Body of pancreas (tissue), 4 donors: Measurements from ENCODE around the gene FBXW8.
A peak's percentile ranks its signal among the peaks of the same experiment; 100 is the strongest.

ENCODE experiments used
- POLR2A ChIP-seq, 3 donors: fragments of 450-650 bp; IDR thresholded peaks; one replicate each; pipeline ENCODE4 v1.6.1; 2016; ENCODE audit warnings: antibody characterized with exemption in 3 of 3, mild to moderate bottlenecking in 2 of 3
- TF ChIP-seq, protein P1 (sequence below), 7 experiments: fragments of 450-650 bp in 4 of 7; fragments of 200-600 bp in 3 of 7; sonication (generic) in 3 of 7; IDR thresholded peaks; one replicate each; pipeline ENCODE4 v1.5.1; 2016 to 2019; ENCODE audit warnings: antibody characterized with exemption in 7 of 7

DNA sequence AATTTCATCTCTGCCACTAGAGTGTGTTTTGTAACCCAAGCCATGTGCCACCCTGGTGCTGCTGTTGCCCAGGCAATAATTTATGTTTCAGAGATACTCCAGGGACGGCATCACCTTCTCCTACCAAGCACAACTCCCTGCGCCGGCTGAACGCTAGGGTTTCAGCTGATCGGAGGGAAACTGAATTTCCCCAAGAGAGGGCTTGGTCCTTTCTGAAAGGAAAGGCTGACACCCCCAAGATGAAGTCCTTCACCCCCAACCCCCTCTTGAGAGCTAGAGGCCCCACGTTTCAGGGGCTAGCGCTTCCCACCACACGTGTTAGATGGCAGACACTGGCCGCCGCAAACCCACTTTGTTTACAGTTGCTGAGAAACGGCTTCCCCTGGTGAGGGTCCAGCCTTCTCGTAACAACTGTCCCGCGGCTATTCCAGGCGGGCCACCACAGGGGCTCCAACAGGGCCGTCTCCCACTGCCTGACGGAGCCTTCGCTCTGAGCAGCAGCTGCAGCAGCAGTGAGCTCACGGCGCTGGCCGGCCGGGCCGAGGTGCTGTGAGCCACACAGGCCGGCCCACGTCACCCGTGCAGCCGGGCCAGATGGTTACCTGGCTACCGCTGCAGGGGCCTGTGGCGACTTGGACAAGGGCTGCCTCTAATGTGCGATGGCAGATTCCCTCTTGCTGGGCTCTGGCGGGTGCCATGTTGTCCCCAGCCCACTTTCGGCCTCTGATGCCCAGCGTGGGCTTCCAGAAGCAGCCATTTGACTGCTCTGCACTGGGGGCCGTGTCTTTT is 122.0 kb downstream of the FBXW8 start:
- TF ChIP-seq, protein P1, sequence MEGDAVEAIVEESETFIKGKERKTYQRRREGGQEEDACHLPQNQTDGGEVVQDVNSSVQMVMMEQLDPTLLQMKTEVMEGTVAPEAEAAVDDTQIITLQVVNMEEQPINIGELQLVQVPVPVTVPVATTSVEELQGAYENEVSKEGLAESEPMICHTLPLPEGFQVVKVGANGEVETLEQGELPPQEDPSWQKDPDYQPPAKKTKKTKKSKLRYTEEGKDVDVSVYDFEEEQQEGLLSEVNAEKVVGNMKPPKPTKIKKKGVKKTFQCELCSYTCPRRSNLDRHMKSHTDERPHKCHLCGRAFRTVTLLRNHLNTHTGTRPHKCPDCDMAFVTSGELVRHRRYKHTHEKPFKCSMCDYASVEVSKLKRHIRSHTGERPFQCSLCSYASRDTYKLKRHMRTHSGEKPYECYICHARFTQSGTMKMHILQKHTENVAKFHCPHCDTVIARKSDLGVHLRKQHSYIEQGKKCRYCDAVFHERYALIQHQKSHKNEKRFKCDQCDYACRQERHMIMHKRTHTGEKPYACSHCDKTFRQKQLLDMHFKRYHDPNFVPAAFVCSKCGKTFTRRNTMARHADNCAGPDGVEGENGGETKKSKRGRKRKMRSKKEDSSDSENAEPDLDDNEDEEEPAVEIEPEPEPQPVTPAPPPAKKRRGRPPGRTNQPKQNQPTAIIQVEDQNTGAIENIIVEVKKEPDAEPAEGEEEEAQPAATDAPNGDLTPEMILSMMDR (IDR thresholded peaks at IDR 0.05): peak in 1 of 7 experiments; percentile 6
- peak; percentile 43 to 64 (median 55) for TF ChIP-seq POLR2A (IDR thresholded peaks at IDR 0.05)
